Panc1 (cell line): ENCODE data around the gene KHNYN.

Source experiments
- CTCF ChIP-seq: fragments of 450-650 bp; IDR thresholded peaks from 2 replicates; pipeline ENCODE4 v1.5.1; 2017; ENCODE audit warnings: mild to moderate bottlenecking
- POLR2AphosphoS5 ChIP-seq: IDR thresholded peaks from 2 replicates; pipeline ENCODE4 v1.6.1; 2012; ENCODE audit warnings: mild to moderate bottlenecking, low read depth, low read length, moderate library complexity
- REST ChIP-seq, 2 experiments: IDR thresholded peaks; 2 replicates each; pipeline ENCODE4 v1.6.1; 2011 to 2012; ENCODE audit warnings: low read depth in 2 of 2, control low read depth in 1 of 2, low read length in 1 of 2, mild to moderate bottlenecking in 1 of 2, moderate library complexity in 1 of 2; ENCODE audit not compliant: insufficient read depth in 1 of 2
- TCF7L2 ChIP-seq: IDR thresholded peaks from 2 replicates; pipeline ENCODE4 v1.6.1; 2011; ENCODE audit warnings: mild to moderate bottlenecking, low read depth, low read length, inconsistent platforms

GRCh38 chr14:24426912-24427536 lies 2.7 kb upstream of the KHNYN start:
- TF ChIP-seq POLR2AphosphoS5 (no peak), CTCF (no peak), REST (IDR thresholded peaks at IDR 0.05; ENCODE audit: insufficient read depth in 1 of 2, low read depth in 2 of 2, low read length in 1 of 2) (no peak), TCF7L2 (no peak)
